Measurements from ENCODE around the gene CD34.

DNA sequence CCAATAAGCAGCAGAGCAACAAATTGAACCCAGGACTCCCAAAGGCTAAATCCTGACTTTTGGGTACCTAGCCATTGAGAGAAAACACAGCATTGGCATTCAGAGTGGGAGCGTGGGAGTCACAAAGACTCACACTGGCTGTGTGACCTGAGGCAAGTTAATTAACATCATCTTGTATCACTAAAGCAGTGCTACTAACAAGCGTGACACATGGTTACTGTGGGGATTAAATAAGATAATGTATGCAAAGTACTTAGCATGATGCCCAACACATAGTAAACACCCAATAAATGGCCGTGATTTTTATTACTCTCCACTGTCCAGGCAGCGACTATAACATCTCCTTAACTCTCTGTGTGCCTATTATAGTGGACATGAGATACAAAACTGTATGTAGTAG, 73.3 kb downstream of the CD34 start:
- TF ChIP-seq CTCF (IDR thresholded peaks at IDR 0.05) (no peak), POLR2A (IDR thresholded peaks at IDR 0.05) (no peak)

Data from right lobe of liver (tissue), 4 donors.